Endothelial cell of hepatic sinusoid (primary cell): ENCODE results near the gene MED29.

ENCODE experiments used
- in situ Hi-C: cut with HindIII; loops from 2 replicates; pipeline ENCODE4 v1.10.0; 2017; ENCODE audit warnings: low sequenced_read_pairs

Gene MED29

GRCh38 chr19:39390751-39391437 is at the start of gene MED29, which contains the start of gene PAF1:
Gene MED29 (plus strand): TSS chr19:39391378. CDS start chr19:39391423, 45 bp downstream.
Gene PAF1 (minus strand): TSS chr19:39391106. CDS start chr19:39390864, 242 bp downstream.
- in situ Hi-C loops = no loop called here

GRCh38 chr19:39341719-39342604 is 49.2 kb upstream of the MED29 start, which contains the start of gene SAMD4B:
Gene SAMD4B (plus strand): TSS chr19:39342421. CDS start chr19:39356894, 14,473 bp downstream.
- in situ Hi-C loops = no loop called here

- in situ Hi-C loops = no loop called here
Observed at GRCh38 chr19:39342647-39343305, 48.4 kb upstream of the MED29 start.

GRCh38 chr19:39345956-39346355 is 45.2 kb upstream of the MED29 start:
- in situ Hi-C loops = no loop called here

- in situ Hi-C loops = no loop called here
Observed at GRCh38 chr19:39347332-39348164, 43.6 kb upstream of the MED29 start.

- in situ Hi-C loops = no loop called here
Observed at GRCh38 chr19:39349326-39349725, 41.9 kb upstream of the MED29 start.

- in situ Hi-C loops = no loop called here
Observed at GRCh38 chr19:39350156-39350555, 41.0 kb upstream of the MED29 start.

GRCh38 chr19:39351537-39352064 is 39.6 kb upstream of the MED29 start:
- in situ Hi-C loops = no loop called here

- in situ Hi-C loops = no loop called here
Observed at GRCh38 chr19:39352381-39353255, 38.6 kb upstream of the MED29 start.

GRCh38 chr19:39355253-39355652 is 35.9 kb upstream of the MED29 start:
- in situ Hi-C loops = no loop called here

GRCh38 chr19:39356073-39356472 is 35.1 kb upstream of the MED29 start:
- in situ Hi-C loops = no loop called here

GRCh38 chr19:39356647-39357046 is 34.5 kb upstream of the MED29 start:
- in situ Hi-C loops = no loop called here

- in situ Hi-C loops = no loop called here
Observed at GRCh38 chr19:39359026-39359425, 32.2 kb upstream of the MED29 start.

GRCh38 chr19:39360599-39360998 is 30.6 kb upstream of the MED29 start:
- in situ Hi-C loops = no loop called here

GRCh38 chr19:39362682-39363657 is 28.2 kb upstream of the MED29 start:
- in situ Hi-C loops = no loop called here

GRCh38 chr19:39363901-39364457 is 27.2 kb upstream of the MED29 start:
- in situ Hi-C loops = no loop called here

GRCh38 chr19:39365531-39365930 is 25.6 kb upstream of the MED29 start:
- in situ Hi-C loops = no loop called here

- in situ Hi-C loops = no loop called here
Observed at GRCh38 chr19:39369200-39369599, 22.0 kb upstream of the MED29 start.
